SK-N-SH treated with all-trans-retinoic acid at 6 μM for 48 hours (cell line): ENCODE data around the gene STK35.

Experiments used
- ATAC-seq: fragments of 200-7000 bp; cut with Tn5 transposase; 3 replicates; pipeline ENCODE4 v1.9.1; 2020; ENCODE audit warnings: mild to moderate bottlenecking, moderate library complexity
- OSR1 ChIP-seq: fragments of 250-450 bp; sonication (Bioruptor Pico); IDR thresholded peaks from 2 replicates; pipeline ENCODE4 v1.8.0; 2022; ENCODE audit warnings: moderate library complexity, mild to moderate bottlenecking, inconsistent platforms
- PPARA ChIP-seq: fragments of 250-450 bp; sonication (Bioruptor Pico); IDR thresholded peaks from 2 replicates; pipeline ENCODE4 v1.5.0; 2020; ENCODE audit warnings: mild to moderate bottlenecking, borderline replicate concordance
- TSHZ2 ChIP-seq: fragments of 250-450 bp; sonication (Bioruptor Pico); IDR thresholded peaks from 2 replicates; pipeline ENCODE4 v1.5.0; 2020; ENCODE audit warnings: mild to moderate bottlenecking, moderate library complexity
- ZNF70 ChIP-seq: fragments of 450-650 bp; formaldehyde crosslinking; IDR thresholded peaks from 2 replicates; pipeline ENCODE4 v1.5.0; 2020; ENCODE audit warnings: mild to moderate bottlenecking, moderate library complexity

STK35 gene

GRCh38 chr20:2197166-2197565 lies 95.5 kb downstream of the STK35 start:
- no peak for ATAC-seq
- no peak for TF ChIP-seq PPARA (CRISPR knock-in tag)
- TF ChIP-seq TSHZ2 (CRISPR knock-in tag): no peak
- TF ChIP-seq OSR1 (CRISPR knock-in tag): no peak
- TF ChIP-seq ZNF70 (CRISPR knock-in tag): no peak
- TF ChIP-seq, all 23 proteins: peak for 0
